K562 (cell line): Measurements from ENCODE around the gene GADD45B. TPM values are rescaled to one million over a fixed set of nuclear protein-coding genes. Genes with fewer than 3 reads are reported as not detected.
A peak's percentile ranks its signal among the peaks of the same experiment; 100 is the strongest.

Experiments
- HNRNPH1 ChIP-seq: fragments of 200-400 bp; formaldehyde crosslinking; optimal IDR thresholded peaks from 2 replicates; pipeline ENCODE3; 2017; ENCODE audit warnings: low read depth, mild to moderate bottlenecking, low read length, moderate library complexity
- PHF8 ChIP-seq: fragments of 200-600 bp; sonication (generic); IDR thresholded peaks from 2 replicates; pipeline ENCODE4 v1.6.1; 2012; ENCODE audit warnings: mixed run types, mild to moderate bottlenecking, inconsistent platforms, low read length, moderate library complexity, borderline replicate concordance
- TBL1XR1 ChIP-seq, 2 experiments: IDR thresholded peaks; 2 replicates each; pipeline ENCODE4 v1.6.1; 2012; ENCODE audit warnings: improper control_type of control experiment in 2 of 2, low read length in 2 of 2, mild to moderate bottlenecking in 1 of 2
- XRCC4 ChIP-seq: IDR thresholded peaks from one replicate; pipeline ENCODE4 v1.6.1; 2011; ENCODE audit not compliant: insufficient read depth, insufficient read length; ENCODE audit errors: extremely low read depth
- YBX1 ChIP-seq: fragments of 450-650 bp; IDR thresholded peaks from 2 replicates; pipeline ENCODE4 v1.7.1; 2016; ENCODE audit warnings: mild to moderate bottlenecking
- ZC3H11A ChIP-seq: IDR thresholded peaks from 2 replicates; pipeline ENCODE4 v1.6.1; 2012; ENCODE audit warnings: low read depth, low read length, improper control_type of control experiment
- ZNF551 ChIP-seq: fragments of 250-450 bp; sonication (Bioruptor Pico); IDR thresholded peaks from 2 replicates; pipeline ENCODE4 v1.5.0; 2021; ENCODE audit warnings: mild to moderate bottlenecking, moderate library complexity
- polyA plus RNA-seq, 8 experiments: library from polyadenylated mRNA; depleted of rRNA in 4 of 8; stranded (reverse) in 5 of 8; unstranded in 3 of 8; fragments of >200 nt; fragmentation: Nextera tagmentation in 2 of 8; fragmentation: Illumina TruSeq in 1 of 8; extraction: Ambion mirVana in 2 of 8; extraction: Trizol in 1 of 8; gene quantifications; 2 replicates each; pipeline versions ENCODE4 v1.2.1 to v1.2.3, GENCODE V29; 2011 to 2014; ENCODE audit warnings: inconsistent platforms in 1 of 8, missing spikeins in 1 of 8
- total RNA-seq, 7 experiments: library from RNA; depleted of rRNA in 6 of 7; stranded (reverse); fragments of >200 nt in 6 of 7; fragmentation: Illumina TruSeq in 2 of 7; extraction: Trizol in 2 of 7; gene quantifications; 2 replicates each; pipeline versions ENCODE4 v1.2.1 to v1.2.3, GENCODE V29; 2011 to 2021; ENCODE audit warnings: low replicate concordance in 1 of 7
- TF ChIP-seq, protein P1 (sequence below): sonication (generic); formaldehyde crosslinking; IDR thresholded peaks from 2 replicates; pipeline ENCODE4 v1.8.0; 2023; ENCODE audit warnings: mild to moderate bottlenecking, missing genetic modification reagents
- TF ChIP-seq, protein P2 (sequence below): fragments of 200-400 bp; formaldehyde crosslinking; IDR thresholded peaks from 2 replicates; pipeline ENCODE4 v1.6.1; 2017; ENCODE audit warnings: mild to moderate bottlenecking, low read depth, low read length, moderate library complexity
- TF ChIP-seq, protein P3 (sequence below), 3 experiments: fragments of 200-800 bp in 1 of 3; fragments of 250-450 bp in 1 of 3; fragments of 450-650 bp in 1 of 3; sonication (Bioruptor Pico) in 1 of 3; sonication (Bioruptor generic) in 1 of 3; formaldehyde crosslinking in 1 of 3; IDR thresholded peaks; 2 replicates each; pipeline versions ENCODE4 v1.6.1 to v1.8.0; 2016 to 2022; ENCODE audit warnings: mild to moderate bottlenecking in 2 of 3, missing genetic modification characterization in 2 of 3, missing compliant biosample characterization in 1 of 3, moderate library complexity in 1 of 3

GADD45B gene
- total and polyA plus RNA-seq, 9 of the 15 experiments (the other 6 are each of a cell fraction or from before 2014, with no cell fraction given) = 0.06 to 4.1 (median 2.1) TPM

DNA sequence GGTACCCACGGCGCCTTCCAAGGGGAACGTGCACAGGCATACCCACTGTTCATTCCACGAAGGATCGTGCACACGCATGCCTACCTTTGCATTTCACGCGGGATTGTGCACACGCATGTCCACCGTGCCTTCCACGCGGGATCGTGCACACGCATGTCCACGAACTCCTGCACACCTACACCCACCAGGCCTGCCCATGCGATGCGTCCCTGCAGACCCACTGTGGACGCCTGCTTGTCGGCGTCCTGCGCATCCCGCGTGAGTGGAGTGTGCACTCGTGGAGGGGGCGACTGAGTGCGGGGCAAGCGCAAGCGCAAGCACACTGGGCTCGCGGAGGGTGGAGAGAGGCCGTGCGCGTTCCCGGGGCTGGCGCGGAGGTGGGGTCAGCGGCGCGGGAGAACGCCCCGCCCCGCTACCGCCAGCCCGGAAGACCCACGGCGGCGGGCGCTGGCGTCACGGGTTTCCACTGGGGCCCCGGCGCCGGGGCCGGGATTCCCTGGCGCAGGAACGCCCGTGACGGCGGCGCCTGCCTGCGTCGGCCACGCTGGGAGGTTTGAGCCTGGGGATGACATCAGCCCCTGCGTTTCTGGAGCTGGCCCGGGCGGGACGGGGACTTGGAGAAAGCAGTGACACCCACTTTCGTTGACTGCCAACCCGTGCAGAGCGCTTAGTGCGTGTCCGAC is 18.7 kb downstream of the GADD45B start (continued):
- TF ChIP-seq TBL1XR1 (IDR thresholded peaks at IDR 0.05; ENCODE audit: low read length in 2 of 2) (no peak), HNRNPH1 (no peak), YBX1 (no peak), ZC3H11A (no peak), ZNF551 (CRISPR knock-in tag) (no peak), PHF8 (peak; percentile 64; the same call in 1 of the 2 replicates), XRCC4 (no peak)
- TF ChIP-seq, protein P1, sequence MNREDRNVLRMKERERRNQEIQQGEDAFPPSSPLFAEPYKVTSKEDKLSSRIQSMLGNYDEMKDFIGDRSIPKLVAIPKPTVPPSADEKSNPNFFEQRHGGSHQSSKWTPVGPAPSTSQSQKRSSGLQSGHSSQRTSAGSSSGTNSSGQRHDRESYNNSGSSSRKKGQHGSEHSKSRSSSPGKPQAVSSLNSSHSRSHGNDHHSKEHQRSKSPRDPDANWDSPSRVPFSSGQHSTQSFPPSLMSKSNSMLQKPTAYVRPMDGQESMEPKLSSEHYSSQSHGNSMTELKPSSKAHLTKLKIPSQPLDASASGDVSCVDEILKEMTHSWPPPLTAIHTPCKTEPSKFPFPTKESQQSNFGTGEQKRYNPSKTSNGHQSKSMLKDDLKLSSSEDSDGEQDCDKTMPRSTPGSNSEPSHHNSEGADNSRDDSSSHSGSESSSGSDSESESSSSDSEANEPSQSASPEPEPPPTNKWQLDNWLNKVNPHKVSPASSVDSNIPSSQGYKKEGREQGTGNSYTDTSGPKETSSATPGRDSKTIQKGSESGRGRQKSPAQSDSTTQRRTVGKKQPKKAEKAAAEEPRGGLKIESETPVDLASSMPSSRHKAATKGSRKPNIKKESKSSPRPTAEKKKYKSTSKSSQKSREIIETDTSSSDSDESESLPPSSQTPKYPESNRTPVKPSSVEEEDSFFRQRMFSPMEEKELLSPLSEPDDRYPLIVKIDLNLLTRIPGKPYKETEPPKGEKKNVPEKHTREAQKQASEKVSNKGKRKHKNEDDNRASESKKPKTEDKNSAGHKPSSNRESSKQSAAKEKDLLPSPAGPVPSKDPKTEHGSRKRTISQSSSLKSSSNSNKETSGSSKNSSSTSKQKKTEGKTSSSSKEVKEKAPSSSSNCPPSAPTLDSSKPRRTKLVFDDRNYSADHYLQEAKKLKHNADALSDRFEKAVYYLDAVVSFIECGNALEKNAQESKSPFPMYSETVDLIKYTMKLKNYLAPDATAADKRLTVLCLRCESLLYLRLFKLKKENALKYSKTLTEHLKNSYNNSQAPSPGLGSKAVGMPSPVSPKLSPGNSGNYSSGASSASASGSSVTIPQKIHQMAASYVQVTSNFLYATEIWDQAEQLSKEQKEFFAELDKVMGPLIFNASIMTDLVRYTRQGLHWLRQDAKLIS (CRISPR knock-in tag) = no peak
- TF ChIP-seq, protein P2, sequence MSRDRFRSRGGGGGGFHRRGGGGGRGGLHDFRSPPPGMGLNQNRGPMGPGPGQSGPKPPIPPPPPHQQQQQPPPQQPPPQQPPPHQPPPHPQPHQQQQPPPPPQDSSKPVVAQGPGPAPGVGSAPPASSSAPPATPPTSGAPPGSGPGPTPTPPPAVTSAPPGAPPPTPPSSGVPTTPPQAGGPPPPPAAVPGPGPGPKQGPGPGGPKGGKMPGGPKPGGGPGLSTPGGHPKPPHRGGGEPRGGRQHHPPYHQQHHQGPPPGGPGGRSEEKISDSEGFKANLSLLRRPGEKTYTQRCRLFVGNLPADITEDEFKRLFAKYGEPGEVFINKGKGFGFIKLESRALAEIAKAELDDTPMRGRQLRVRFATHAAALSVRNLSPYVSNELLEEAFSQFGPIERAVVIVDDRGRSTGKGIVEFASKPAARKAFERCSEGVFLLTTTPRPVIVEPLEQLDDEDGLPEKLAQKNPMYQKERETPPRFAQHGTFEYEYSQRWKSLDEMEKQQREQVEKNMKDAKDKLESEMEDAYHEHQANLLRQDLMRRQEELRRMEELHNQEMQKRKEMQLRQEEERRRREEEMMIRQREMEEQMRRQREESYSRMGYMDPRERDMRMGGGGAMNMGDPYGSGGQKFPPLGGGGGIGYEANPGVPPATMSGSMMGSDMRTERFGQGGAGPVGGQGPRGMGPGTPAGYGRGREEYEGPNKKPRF = no peak
- TF ChIP-seq, protein P3, sequence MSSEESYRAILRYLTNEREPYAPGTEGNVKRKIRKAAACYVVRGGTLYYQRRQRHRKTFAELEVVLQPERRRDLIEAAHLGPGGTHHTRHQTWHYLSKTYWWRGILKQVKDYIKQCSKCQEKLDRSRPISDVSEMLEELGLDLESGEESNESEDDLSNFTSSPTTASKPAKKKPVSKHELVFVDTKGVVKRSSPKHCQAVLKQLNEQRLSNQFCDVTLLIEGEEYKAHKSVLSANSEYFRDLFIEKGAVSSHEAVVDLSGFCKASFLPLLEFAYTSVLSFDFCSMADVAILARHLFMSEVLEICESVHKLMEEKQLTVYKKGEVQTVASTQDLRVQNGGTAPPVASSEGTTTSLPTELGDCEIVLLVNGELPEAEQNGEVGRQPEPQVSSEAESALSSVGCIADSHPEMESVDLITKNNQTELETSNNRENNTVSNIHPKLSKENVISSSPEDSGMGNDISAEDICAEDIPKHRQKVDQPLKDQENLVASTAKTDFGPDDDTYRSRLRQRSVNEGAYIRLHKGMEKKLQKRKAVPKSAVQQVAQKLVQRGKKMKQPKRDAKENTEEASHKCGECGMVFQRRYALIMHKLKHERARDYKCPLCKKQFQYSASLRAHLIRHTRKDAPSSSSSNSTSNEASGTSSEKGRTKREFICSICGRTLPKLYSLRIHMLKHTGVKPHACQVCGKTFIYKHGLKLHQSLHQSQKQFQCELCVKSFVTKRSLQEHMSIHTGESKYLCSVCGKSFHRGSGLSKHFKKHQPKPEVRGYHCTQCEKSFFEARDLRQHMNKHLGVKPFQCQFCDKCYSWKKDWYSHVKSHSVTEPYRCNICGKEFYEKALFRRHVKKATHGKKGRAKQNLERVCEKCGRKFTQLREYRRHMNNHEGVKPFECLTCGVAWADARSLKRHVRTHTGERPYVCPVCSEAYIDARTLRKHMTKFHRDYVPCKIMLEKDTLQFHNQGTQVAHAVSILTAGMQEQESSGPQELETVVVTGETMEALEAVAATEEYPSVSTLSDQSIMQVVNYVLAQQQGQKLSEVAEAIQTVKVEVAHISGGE (CRISPR knock-in tag; IDR thresholded peaks at IDR 0.05) = no peak
